Measurements from ENCODE around the gene DECR2. TPM values are rescaled to one million over a fixed set of nuclear protein-coding genes. Genes with fewer than 3 reads are reported as not detected.
"Not testable (repeated sequence)": the region's sequence is repeated elsewhere in the genome, so short reads cannot be mapped to it uniquely, and the experiment has no call there.

The DECR2 gene
- total RNA-seq, 1 donor from 2014 or later = 6.7 TPM

- peaks cover 9% of the 10 kb centered on the region for H3K4me1 Mint-ChIP-seq
- intact Hi-C loops (cut with micrococcal nuclease) = no loop called here
- DNase-seq (no peak), ATAC-seq (ENCODE audit: low read depth) (no peak)
- TF ChIP-seq CTCF (IDR thresholded peaks at IDR 0.05) = no peak
- no peak overlapping the region for H3K4me3 Mint-ChIP-seq
- H3K27ac Mint-ChIP-seq = no peak overlapping the region
- POLR2A ChIA-PET = no interaction called here
- CTCF ChIA-PET = no interaction called here
- H3K36me3 Mint-ChIP-seq (ENCODE audit: low read depth) = peaks cover 15% of the 10 kb centered on the region
- no peaks in the 10 kb centered on the region for H3K9me3 Mint-ChIP-seq
- no peaks in the 10 kb centered on the region for H3K27me3 Mint-ChIP-seq
These were observed 24.8 kb upstream of the DECR2 start for GRCh38 chr16:376817-377418.

- no peaks in the 10 kb centered on the region for H3K9me3 Mint-ChIP-seq
- peaks cover 11% of the 10 kb centered on the region for H3K4me1 Mint-ChIP-seq
- TF ChIP-seq CTCF (IDR thresholded peaks at IDR 0.05) = no peak
- ChIA-PET POLR2A (no interaction called here), CTCF (no interaction called here)
- intact Hi-C loops (cut with micrococcal nuclease) = no loop called here
- ATAC-seq (ENCODE audit: low read depth) (no peak), DNase-seq (no peak)
- H3K4me3 Mint-ChIP-seq = no peak overlapping the region
- no peaks in the 10 kb centered on the region for H3K27me3 Mint-ChIP-seq
- no peak overlapping the region for H3K27ac Mint-ChIP-seq
- H3K36me3 Mint-ChIP-seq (ENCODE audit: low read depth) = peaks cover 12% of the 10 kb centered on the region
These were observed 24.2 kb upstream of the DECR2 start for GRCh38 chr16:377419-377951.

GRCh38 chr16:378113-378820 is 23.4 kb upstream of the DECR2 start:
- H3K27me3 Mint-ChIP-seq; H3K27ac Mint-ChIP-seq; ATAC-seq (ENCODE audit: low read depth): not testable (repeated sequence)

GRCh38 chr16:378821-379182 is 22.9 kb upstream of the DECR2 start:
- ChIA-PET POLR2A (no interaction called here), CTCF (no interaction called here)
- no peak overlapping the region for H3K27ac Mint-ChIP-seq
- ATAC-seq (ENCODE audit: low read depth) = no peak
- intact Hi-C loops (cut with micrococcal nuclease) = no loop called here
- H3K27me3 Mint-ChIP-seq = no peaks in the 10 kb centered on the region
- H3K36me3 Mint-ChIP-seq (ENCODE audit: low read depth) = peaks cover 5% of the 10 kb centered on the region
- DNase-seq = no peak
- H3K9me3 Mint-ChIP-seq = no peaks in the 10 kb centered on the region
- peaks cover 24% of the 10 kb centered on the region for H3K4me1 Mint-ChIP-seq
- TF ChIP-seq CTCF (IDR thresholded peaks at IDR 0.05) = no peak
- no peak overlapping the region for H3K4me3 Mint-ChIP-seq

More at GRCh38 chr16:378113-378820, 23.4 kb upstream of the DECR2 start:
- H3K36me3 Mint-ChIP-seq (ENCODE audit: low read depth); H3K4me3 Mint-ChIP-seq; H3K9me3 Mint-ChIP-seq; POLR2A ChIA-PET; CTCF ChIA-PET; intact Hi-C loops (cut with micrococcal nuclease); DNase-seq: not testable (repeated sequence)
- H3K4me1 Mint-ChIP-seq = peaks cover 19% of the 10 kb centered on the region

GRCh38 chr16:379183-379960 is 22.3 kb upstream of the DECR2 start:
- H3K4me3 Mint-ChIP-seq = no peak overlapping the region
- ChIA-PET POLR2A (interaction anchor here (3.3 to 5.0 kb wide), 2 partner anchors 8 to 27 kb away, joined by 14 to 61 read pairs; partner anchors contain the start of genes AXIN1 and MRPL28), CTCF (no interaction called here)
- no peaks in the 10 kb centered on the region for H3K9me3 Mint-ChIP-seq
- no peak overlapping the region for H3K27ac Mint-ChIP-seq
- peaks cover 30% of the 10 kb centered on the region for H3K4me1 Mint-ChIP-seq
- TF ChIP-seq CTCF (IDR thresholded peaks at IDR 0.05) = no peak
- ATAC-seq (ENCODE audit: low read depth) (no peak), DNase-seq (no peak)
- intact Hi-C loops (cut with micrococcal nuclease) = no loop called here
- H3K36me3 Mint-ChIP-seq (ENCODE audit: low read depth) = peaks cover 2% of the 10 kb centered on the region
- no peaks in the 10 kb centered on the region for H3K27me3 Mint-ChIP-seq
